HG03060 (cell line): ENCODE results near the gene MICAL3.
"Not testable (repeated sequence)": the region's sequence is repeated elsewhere in the genome, so short reads cannot be mapped to it uniquely, and the experiment has no call there.

Source experiments
- ATAC-seq: cut with Tn5 transposase; IDR thresholded peaks from one replicate; pipeline ENCODE4 v1.9.1; 2021; ENCODE audit warnings: low read depth, moderate number of reproducible peaks; ENCODE audit not compliant: unreplicated experiment

The MICAL3 gene

DNA sequence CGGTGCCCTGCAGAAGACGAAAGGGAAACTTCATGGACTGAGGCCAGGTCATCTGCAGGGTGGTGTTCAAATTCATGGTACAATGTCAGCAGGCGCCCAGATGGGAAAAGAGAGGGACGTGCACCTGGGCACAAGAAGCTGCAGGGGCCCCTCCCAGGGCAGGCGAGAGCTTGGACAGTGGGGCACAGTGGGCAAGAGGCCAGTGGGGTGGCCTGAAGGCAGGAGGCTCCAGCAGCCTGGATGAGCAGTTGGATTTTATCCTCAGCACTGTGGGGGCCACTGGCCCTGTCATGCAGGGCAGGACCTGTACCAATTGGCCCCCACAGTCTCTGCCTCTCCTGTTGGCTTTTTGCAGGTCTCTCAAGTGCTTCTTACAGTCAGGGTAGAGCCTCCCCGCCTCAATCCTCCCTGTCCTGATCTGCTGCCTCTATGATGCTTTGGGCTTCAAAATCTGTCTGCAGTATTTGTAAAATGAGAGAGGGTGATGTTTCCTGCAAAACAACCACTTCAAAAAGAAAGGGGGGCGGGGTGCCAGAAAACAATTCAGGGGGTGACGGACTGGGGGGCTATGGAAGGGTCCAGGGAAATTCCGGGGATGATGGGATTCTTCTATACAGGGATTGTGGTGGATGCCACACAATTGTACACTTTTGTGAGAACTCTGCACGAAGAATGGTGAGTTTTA is 248.4 kb downstream of the MICAL3 start:
- no peak for ATAC-seq

DNA sequence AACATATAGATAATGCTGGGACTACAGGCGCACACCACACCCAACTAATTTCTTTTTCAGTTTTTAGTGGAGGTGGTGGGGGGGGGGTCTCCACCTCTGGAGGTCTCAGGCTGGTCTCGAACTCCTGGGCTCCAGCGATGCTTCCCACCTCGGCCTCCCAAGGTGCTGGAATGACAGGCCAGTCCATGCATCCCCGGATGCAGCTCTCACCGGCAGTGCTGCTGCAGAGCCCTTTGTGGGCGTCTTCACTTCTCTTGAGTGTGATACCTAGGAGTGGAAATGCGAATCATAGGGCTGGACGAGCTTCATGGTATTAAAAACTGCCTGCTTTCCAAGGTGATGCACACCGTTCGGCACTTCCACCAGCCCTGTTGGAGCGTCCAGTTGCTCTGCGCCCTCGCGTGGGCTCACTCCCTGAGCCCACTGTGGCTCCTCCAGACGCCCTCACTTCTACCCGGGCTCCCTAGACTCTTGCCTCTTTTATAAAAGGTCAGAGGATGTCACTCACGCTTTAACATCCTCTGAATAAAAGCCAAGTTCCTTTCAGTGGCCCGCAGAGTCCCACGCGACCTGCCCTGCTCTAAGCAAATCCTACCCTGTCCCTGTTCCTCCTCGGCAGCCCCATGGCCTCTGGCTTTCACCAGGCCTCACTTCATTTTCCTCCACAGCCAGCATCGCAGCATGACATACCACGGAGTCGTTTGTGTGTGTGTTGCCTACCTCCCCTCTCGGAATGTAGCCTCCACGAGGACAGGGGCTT is 249.3 kb downstream of the MICAL3 start:
- ATAC-seq = no peak

DNA sequence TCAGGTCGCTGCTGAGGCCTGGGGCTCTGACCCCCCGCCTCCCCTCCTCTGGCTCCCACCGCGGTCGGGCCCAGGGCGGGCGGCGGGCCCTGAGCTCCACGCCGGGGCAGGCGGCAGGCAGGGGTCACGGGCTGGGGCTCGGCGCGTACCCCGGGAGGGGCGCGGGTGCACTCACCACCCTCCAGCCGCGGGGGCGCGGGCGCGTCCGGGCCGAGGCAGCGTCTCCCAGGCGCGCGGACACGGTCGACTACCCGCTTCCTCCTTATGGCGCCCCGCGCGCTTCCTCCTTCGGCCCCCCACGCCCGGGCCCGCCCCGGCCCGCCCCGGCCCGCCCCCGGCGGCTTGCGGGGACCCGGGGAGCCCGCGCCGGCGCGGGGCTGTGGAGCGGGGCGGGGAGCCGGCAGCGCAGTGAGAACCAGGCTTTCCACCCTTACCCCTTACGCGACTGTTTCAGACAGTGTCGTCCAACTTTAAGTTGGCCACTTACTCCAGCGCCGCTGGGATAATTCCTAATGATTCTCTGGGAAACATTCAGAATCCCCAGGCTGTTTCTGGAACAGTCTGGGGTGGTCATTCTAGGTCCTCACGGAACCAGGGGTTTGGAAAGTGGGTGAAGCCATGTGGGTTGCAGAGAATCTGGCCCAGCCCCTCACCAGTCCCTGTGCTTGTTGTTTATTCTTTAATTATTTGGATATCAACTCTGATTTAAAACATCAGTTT is 250.0 kb downstream of the MICAL3 start, which contains the start of gene BID:
Gene BID (minus strand): TSS at position 264 of the 720 bp plus-strand sequence. CDS start 24,353 bp downstream, outside the sequence.
- ATAC-seq = no peak

GRCh38 chr22:17773606-17774205 is 250.7 kb downstream of the MICAL3 start:
- ATAC-seq = no peak

DNA sequence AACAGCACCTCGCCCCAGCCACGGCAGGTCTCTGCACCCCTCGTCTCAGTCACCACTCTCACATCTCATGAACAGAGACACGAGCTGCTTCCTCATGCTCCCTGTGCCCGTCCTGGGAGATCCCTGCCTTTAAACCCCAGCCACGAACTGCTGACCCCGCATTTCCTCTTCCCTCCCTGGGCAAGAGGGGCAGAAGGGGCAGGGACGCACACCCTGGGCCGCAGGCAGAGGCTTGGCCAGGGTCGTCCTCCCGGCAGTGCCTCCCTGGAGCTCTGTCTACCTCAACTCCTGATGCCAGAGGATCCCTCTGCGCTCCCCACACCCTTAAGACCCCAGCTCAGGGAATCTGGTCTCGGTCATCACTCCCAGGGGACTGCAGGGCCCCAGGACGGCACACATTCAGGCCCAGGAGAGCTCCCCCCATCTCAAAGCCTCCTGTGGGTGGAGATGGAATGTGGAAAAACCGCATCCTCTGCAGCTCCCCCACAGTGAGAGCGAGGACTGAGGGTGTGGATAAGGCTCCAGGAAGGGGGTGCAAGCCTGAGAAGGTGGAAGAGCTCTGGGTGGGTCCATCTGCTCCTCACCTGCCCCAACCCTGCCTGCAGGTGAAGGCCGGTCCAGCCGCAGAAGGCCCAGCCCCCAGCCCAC is 251.3 kb downstream of the MICAL3 start:
- no peak for ATAC-seq

DNA sequence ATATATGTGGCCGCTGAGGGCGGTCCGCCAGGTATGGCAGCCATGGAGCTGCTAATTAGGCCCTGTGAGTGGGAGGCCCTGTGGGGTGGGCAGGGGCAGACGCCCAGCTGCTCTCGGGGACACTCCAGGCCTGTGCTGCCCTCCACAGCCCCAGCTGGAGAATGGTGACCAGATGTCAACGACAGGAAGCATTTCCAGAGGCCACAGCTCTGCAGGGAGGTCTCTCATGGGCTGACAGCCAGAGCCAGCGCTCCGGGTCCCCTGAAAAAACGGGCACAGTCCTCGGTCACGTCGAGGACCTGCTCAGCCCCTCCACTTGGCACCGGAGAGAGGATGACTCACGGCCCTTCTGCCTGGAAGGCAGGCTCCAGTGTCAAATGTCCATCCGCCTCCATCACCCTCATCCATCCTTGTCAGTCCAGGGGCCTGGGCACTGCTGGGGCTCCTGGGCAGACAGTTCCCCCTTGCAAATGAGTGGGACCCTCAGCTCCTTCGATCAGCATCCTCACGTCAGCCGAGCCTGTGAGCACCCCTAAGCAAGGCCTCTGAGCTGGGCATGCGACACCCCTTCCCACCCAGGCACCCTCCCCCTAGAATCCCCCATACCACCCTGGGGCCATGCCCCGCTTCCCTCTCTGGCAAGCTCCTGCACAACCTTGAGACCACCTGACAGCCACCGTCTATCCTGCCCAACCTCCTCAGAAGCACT is 252.0 kb downstream of the MICAL3 start:
- ATAC-seq = no peak

GRCh38 chr22:17770180-17771077 is 253.9 kb downstream of the MICAL3 start:
- no peak for ATAC-seq

DNA sequence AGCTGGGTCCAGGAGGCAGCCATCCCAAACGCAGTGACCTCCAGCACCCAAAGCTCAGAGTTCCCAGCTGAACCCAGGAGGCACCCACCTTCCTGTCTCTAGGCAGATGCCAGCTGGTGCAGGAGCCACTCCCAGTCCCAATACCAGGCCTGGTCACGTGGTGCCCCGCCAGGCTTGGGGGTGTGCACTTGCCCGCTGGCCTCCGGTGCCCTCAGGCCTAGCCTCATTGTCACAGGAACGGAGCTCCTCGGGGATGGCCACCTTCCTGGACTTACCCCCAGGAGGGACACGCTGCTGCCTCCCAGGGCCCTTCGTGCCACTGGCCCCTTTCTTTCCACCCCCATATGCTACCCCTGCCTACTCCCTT is 254.7 kb downstream of the MICAL3 start:
- ATAC-seq = no peak

DNA sequence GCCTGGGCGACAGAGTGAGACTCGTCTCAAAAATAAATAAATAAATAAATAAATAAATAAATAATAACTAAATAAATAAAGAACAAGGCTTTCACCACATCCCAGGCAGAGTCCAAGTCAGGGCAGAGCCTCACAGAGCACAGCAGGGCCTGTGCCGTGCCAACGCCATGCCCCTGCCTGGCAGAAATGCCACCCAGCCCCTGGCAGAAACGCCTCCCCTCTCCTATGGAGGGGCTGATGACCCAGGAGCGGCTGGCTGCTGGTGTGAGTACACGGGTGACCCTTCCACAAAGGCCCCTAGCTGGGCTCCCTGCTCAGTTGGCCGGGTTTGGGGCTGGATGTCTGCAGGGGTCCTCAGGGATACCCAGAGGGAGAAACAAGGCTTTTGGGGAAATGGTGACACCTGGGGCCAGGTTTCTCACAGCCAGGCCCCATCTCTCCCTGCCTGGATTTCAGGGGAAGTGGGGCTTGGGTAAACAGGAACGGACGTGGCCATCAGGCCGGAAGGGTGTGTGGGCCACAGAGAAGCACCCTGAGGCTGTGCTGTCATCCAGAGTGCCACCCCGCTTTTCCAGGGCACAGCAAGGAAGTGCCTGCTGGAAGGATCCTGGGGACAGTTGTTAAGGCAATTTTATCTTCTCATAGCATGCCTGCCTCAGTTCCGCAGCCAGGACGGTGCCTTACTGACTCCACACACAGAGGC is 255.2 kb downstream of the MICAL3 start:
- no peak for ATAC-seq

DNA sequence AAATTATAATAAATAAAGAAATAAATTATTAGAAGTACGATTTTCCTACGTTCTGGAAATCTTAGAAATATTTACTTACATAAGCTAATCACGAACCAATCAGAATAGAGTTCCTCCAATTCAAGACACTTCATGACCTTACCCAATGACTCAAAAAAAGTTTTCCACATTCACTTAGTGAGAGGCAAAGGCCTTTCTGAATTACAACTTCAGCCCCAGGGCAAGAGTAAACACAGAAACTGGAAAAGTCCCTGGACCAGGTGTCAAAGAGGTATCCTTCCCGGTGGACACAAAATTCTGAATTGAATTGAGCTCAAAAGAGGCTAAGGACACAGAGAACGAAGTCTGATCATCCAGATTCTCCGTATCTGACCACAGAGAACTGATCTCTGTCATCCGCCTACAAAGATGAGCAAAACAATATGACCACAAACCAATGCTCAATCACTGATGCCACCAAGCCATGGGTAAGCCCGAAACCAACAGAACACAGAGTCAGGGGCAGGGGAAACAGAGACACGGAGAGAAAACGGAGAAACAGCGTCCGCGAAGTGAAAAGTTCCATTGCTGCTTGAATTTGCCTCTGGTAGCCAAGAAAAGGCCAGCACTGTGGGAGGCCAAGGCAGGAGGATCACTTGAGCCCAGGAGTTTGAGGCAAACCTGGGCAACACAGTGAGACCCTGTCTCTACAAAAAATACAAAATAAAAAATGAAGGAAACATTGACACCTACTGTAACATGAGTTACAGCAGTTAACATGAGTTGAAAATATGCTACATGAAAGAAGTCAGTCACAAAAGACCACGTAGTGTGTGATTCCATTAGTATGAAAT is 256.9 kb downstream of the MICAL3 start:
- peak; percentile 70 for ATAC-seq

GRCh38 chr22:17764852-17765251 is 259.5 kb downstream of the MICAL3 start:
- ATAC-seq = not testable (repeated sequence)

DNA sequence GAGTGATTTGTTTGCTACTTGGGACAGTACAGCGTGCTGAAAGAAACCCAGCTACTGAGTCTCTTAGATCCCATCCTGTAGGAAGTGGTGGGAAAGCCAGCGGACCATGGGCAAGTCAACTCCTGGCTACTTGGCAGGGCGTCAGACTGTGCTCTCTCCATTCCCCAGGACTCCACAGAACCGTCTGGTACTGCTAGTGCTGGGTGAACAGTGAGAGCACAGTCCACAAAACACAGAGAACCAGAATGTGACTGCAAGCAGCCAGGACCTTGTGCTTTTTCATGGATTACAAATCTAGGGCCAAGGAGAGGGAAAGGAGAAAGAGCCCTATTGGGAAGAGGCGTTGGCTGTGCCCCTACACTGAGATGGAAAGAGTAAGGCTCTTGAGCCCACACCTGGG is 260.3 kb downstream of the MICAL3 start:
- no peak for ATAC-seq

GRCh38 chr22:17763442-17763841 is 260.9 kb downstream of the MICAL3 start:
- not testable (repeated sequence) for ATAC-seq

GRCh38 chr22:17761138-17761488 is 263.2 kb downstream of the MICAL3 start:
- ATAC-seq = no peak

- no peak for ATAC-seq
Measured at GRCh38 chr22:17754233-17754925, 270.0 kb downstream of the MICAL3 start.

GRCh38 chr22:17753401-17753989 is 270.9 kb downstream of the MICAL3 start:
- ATAC-seq = no peak

- no peak for ATAC-seq
Measured at GRCh38 chr22:17751596-17751995, 272.8 kb downstream of the MICAL3 start.
